NCI-H82 treated with DMSO at 0.1 percent for 48 hours (cell line): Measurements from ENCODE around the gene XIRP2.

Experiments used
- DNase-seq: peaks from one replicate; lab custom pipeline; 2025; ENCODE audit not compliant: unreplicated experiment; lab: John Stamatoyannopoulos, UW

XIRP2 gene

DNA sequence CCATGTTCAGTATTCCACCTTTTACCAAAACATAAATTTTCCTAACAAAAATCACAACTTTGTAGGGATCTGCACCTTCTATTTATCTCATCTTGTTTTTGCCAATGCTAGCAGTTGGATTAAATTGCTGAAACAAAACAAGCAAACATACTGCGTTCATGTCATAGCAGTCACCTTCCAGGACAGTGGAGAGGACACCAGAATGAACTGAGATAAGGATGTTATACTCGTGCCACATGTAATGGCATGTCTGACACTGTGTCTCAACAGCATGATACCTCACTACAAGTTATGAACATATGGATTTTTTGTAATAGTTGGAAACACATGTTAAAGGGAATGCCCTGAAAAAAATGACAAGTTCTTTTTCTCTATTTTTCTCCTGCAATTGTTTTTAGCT lies 245.3 kb downstream of the XIRP2 start:
- no peak for DNase-seq

DNA sequence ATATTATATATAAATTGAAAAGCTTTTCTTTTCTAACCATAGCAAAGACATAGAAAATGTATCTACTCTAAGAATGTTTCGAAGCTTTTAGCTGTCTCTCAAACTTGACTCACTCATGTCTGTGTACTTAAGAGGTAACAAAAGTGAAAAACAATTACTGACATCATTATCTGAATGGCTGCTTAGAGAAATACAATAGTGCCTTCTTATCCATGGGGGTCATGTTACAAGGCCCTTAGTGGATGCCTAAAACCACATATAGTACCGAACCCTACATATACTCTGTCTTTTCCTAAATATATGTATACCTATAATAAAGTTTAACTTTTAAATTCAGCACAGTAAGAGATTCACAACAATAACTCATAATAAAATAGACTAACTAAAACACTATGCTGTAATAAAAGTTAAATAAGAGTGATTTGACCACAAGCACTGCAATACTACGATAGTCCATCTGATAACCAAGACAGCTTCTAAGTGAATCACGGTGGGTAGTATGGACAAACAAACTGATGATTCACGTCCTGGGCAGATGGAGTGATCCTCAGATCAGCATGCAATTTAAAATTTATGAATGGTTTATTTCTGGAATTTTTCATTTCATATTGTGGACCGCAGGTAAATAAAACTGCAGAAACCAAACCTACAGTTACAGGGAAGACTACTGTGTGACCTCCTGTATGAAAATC lies 246.2 kb downstream of the XIRP2 start:
- no peak for DNase-seq

DNA sequence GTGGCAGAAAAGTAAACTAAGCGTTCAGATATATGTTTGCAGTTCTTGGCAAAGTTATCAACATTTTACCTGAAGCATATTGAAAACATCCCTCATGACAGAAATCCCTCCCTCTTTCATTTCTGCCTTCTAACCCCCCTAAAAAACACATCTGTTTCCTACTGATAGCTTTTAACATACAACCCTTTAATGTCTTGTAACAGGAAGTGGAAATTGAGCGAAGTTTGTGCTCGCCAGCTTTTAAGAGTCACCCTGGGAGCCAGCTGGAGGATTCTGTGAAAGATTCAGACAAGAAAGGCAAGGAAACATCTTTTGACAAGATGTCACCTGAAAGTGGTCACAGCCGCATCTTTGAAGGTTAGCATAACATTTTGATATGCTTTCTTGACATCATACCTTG lies 247.4 kb downstream of the XIRP2 start:
- no peak for DNase-seq

DNA sequence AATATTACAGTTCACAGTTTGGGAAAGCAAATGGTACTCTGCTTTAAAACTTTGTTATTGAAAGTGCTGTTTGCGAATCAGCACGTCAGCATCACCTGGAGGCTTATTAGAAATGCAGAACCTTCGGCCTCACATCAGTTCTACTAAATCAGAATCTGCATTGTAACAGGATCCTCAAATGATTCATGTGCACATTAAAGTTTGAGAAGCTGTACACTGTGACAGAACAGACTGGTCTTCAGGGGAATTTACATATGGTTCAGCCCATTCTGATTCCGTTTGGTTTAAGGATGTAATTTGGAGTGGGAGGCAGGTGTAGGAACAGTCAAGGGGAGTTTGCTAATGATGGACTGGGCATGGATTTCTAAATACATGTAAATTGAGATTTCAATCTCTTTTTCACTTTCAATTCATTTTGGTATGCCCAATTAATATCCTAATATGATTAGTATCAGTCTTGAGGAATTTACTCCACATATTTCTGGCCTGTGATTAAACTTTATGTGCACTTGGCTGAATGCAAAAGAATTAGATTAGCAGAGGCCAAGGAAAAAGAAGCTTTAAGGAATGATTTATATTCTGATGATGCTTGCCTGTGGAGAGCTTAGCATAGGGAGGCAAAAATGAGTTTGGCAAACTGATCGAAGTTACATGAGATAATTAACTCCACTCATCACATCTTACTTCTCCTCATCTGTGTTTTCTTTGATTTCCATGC lies 248.8 kb downstream of the XIRP2 start:
- no peak for DNase-seq

DNA sequence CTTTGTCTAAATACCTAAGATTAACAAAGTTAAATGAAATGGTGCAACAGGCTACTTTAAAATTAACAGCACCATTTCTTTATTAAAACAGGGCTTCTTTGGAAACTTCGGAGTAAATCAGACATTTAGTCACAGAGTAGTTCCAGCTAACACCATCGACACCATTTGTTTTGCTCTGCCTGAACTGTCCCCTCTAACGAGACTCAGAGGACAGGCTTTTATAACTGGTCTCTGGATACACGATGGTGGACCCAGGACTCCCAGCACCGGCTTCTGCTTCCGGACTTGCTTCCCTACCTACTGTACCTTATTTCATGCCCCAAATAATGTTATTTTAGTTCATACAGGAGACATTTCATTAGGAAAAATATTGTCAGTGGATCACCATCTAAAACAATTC lies 252.1 kb downstream of the XIRP2 start:
- DNase-seq, result no peak

DNA sequence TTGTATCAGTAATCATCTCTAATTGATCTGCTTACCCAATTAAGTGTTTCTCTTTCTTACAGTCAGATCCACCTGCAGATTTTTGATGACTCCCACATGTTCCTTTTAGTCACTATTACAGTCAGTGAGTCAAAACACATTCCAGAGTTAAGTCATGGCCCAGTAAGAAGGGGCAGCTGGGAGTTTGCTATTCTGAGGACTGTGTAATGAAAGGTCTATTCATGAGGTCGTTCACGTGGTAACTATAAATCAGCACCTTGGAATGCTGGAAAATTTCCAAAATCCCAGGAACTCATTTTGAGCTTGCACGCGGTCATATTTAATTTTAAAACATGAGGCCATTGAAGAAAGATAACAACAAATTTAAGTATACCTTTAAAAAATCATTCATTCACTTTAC lies 252.5 kb downstream of the XIRP2 start:
- no peak for DNase-seq

DNA sequence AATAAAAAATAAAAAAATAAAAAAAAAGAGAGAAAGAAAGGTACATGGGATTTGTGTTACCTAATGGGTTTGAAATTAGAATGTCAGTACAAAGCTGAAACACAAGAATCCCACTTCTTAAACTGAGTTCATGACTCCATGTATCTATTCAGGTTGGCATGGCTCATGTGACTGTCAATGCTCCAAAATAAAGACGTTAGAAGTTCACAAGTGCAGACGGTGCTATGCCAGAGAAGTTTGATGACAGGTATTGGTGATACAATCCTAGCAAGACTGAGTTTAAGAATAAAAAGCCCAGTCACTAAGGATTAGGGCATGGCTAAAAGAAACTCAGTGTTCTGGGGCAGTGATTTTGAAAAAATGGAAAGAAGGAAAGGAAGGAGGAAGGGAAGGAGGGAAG lies 254.3 kb downstream of the XIRP2 start:
- DNase-seq, result no peak

DNA sequence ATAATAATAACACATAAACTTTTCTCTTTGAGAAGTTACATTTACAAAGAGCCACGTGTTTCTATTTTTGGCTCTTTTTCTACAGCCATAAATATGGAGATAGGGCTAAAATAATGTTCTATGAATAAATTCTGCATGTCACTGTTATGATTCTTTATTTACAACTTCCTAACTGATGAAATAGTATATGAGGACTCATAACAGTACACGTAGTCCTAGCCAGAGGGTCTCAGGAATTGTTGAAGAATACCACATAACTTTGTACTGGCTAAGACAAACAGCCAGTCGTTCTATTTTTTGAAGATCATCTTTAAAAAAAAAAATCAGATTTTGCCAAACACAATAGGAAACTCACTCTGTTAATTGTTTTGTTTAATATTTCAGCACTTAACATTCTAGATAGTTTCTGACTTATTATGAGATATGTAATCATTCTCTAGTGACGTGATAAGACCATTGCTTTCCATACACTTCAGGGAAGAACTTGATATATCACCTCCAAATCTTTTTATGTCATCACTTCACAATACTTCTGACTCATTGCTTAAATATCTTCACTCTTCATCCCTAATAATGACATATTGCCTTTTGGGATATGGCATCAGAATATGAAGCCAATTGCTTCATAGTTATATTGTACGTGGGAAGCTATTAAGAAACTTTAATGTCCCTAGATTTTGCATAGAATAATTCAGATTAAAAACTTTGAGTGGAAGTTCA lies 256.1 kb downstream of the XIRP2 start:
- no peak for DNase-seq

DNA sequence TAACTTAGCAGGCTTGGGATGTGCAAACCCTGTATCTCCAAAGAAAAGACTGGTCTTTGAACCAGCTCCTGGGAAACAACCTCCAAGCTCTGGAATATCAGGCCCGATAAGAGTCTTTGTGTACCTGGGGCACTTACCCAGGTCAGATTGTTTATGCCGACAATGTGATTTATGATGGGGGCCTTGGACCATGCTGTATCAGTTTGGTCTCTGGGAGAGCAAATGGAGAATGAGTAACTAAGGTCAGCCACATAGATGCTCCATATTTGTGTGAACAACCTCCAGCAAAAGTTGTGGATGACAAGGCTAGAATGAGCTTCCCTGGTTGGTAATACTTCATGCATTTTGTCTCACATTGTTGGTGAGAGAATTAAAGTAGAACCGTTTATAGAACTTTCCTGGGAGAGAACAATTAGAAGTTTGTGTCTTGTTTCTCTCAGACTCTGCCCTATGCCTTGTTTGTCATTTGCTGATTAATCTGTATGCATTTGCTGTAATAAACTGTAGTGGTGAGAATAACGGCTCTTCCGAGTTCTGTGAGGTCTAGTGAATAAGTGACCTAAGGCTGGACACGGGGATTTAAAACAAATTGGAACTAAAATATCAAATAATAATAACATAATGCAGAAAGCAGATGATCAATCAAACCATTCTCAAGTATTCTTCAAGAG lies 259.1 kb downstream of the XIRP2 start:
- DNase-seq, result no peak

DNA sequence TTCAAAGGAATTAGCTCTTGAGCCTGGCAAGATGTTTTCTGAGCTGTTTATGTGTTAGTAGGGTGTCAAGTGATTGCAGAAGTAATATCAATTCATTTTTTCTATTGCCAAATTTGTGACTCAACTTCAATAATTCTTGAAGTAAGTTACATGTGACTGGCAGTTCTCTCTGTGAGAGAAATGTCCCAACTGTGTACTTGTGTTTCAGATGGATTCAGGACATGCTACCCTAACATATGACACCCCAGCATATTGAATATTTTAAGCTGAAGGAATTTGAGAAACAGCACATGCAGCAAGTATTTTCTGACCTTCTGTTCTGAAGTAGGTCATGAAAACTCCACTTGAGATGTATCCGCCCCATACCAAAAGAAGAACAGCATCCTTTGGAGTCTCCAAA lies 263.6 kb downstream of the XIRP2 start:
- DNase-seq, result no peak

DNA sequence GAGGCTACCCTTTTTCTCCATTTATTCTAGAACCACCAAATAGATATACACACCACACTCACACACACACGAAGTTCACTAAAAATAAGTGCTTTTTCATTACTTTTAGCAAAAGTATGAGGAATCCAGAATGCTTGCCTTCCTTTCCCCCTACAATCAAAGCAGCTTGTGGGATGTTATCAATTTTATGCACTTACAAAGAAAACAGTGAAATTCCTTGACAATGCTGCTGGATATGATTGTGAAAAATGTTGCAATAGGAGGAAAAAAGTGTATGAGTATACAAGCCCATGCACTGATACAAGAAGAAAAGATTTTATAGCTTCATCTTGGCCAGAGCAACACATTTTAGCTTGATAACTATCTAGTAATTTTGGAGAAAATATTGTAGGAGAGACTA lies 269.2 kb downstream of the XIRP2 start:
- DNase-seq, result no peak

DNA sequence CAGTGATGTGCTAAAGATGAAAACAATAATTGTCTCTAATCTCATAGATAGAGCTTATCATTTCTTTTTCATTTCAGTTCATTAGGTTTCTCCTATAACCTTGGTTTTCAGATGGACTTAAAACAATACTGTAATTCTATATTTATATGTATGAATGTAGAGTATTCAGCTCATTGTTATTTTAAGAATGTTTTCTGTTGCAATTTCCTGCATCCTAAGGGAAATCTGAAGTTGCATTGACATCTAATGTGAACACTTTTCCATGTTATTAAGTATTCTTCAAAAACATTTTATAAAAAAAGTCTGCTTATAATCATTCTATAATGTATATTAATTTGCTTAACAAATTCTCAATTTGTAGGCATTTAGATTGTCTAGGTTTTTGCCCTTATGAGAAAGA lies 288.9 kb downstream of the XIRP2 start:
- DNase-seq, result no peak

DNA sequence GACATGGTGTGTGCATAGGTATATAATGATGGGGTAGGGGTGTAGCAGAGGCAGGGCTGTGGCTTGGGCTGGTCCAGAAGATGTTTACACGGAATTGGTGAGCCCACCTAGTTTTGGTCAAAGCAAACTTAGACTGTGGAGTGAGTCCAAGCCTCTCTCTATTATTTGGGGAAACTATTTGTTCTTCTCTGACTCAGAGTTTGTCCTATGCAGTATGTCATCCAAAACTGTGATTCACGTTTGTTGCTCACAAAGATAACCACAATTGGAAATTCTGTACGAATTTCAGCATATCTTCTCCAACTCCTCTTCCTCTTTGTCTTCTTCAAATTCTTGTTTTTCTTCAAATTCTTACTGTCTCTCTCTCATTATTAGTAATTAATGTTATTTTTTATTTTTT lies 292.9 kb downstream of the XIRP2 start:
- DNase-seq, result no peak

DNA sequence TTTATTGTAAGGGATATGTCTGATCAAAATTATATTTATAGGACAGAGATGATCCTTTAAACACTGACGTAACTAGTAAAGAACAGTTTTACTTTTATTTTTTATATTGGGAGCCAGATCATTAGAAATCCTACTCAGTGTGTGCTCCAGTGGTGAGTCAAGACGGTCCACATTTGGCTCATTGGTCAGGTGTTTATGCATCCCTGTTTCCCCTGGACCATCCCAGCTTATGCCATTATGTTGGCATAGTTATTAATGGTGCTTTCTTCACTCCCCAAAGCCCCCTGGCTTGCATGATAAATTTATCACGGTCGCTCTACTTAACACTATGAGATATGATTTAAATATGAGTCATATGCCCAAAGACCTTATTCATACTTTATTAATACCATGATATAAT lies 293.4 kb downstream of the XIRP2 start:
- no peak for DNase-seq

DNA sequence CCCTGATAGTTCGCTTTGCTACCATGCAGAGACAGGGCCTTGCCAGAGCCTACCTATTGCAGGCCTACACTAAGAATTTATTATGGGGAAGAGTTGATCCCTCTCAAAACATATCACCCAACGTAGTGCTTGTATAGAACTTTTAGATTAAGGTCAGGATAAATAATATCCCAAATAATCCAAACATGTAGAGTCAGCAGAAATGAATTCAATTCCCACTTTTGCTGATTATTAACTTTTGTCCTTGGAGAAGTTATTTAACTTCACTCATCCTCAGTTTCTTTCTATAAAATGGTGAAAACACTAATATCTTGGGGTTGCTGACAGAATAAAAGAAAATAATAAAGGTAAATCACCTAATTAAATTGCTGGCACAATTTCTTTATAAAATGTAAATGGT lies 294.1 kb downstream of the XIRP2 start:
- no peak for DNase-seq

DNA sequence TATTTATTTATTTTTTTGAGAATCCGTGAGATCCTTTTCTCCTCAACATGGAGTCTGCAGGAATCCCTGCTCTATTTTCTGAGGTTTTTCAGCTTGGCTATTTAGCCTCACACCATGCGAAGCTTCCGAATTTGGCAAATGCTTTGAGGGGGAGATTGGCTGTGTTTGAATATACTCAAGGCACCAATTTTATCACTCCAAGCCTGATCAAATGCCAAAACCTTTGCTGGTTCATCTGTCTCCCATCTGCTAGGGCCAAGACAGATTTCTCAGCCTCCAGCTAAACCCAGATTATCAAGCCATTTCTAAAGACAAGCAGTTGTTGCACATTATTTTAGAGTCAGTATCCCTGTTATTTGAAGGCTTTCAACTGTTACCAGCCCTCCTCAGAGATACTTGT lies 295.7 kb downstream of the XIRP2 start:
- DNase-seq, result peak; percentile 59

DNA sequence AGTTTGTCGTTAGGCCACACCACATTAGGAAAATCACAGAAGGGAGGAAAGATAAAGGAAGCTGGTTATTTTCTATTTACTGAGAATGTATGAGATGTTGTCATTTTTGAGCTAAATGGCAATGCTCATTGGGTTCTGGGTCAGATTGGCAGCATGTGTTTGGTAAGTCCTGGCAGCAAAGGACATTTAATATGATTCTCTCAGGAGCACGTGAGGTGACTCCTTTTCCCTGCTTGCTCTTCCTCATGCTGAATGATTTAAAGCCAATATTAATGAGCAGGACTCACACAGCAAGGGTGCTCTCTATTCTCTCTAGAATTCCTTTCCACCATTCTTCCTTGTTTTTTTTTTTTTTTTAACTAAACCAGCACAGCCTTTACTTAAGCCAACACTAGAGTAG lies 298.2 kb downstream of the XIRP2 start:
- DNase-seq, result no peak

DNA sequence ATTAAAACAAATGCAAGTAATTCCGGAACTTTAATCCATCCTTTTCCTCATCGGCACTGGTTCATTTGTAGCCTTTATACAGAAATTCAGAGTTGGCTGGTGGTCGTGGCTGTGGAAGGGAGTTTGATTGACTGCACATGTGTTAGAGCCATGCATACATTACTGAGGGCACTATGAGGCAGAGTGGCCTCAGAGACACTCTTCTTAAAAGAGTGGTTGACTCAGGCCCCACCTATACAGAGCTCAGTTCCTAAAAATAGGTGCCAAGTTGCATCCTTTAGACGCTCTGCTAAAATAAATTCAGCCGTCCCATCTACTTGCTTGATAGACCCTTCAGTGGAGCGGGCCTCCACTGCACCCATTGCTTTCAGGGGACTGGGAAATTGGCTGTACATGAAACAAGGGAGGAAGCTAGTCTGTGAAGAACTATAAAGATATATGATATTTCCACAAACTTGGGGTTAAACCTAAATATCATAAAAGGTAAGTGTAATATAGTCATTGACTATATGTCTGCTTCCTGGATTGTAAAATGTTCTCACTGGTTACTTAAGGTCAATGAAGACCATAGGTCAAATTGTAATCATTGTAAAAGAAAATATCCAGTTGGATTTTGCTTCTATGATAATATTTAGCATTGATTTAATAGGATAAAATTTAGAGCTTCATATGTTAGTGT lies 298.9 kb downstream of the XIRP2 start:
- DNase-seq, result no peak

DNA sequence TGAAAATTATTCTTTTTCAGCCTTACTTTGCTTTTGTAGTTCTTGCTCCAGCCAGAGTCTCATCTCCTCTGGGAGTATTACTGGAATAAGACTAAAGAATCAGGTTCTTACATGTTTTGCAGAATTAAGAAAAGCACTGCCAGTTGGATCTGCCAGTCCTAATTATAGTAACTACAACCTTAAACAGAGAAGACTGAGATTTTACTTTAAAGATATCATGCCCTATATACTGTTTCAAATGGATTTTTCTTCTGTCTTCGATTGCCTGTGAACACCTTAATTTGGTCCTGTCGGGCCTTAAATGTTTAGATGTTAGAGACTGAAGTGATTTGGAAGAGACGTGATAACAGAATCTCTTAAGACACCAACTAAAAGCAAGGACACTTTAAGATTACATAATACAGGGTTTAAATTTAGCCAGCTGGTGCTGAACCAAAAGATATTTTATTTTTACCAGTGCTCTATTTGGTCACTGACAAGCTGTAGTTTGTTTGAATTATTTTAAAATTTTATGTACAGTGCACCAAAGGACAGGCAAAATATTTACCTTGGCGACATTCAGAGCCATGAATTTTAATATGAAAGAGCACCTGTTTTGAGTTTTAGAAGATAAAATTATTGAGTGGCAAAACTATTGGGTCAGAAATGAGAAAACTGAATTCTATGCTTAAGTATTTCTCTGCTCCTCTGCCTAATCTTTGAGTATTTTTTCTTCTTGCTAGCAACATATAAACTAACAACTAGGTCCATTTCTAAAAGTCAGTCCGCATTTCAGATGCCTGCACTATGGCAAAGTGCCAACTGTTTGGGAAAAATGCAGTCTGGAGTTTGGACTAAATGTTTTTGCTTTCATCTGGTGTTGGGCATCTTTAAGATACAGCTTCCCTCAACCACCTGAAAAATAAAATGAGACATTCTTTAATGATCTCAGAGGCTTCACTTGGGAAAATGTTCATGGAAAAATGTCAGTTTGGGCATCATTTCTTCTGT lies 300.0 kb downstream of the XIRP2 start:
- no peak for DNase-seq

DNA sequence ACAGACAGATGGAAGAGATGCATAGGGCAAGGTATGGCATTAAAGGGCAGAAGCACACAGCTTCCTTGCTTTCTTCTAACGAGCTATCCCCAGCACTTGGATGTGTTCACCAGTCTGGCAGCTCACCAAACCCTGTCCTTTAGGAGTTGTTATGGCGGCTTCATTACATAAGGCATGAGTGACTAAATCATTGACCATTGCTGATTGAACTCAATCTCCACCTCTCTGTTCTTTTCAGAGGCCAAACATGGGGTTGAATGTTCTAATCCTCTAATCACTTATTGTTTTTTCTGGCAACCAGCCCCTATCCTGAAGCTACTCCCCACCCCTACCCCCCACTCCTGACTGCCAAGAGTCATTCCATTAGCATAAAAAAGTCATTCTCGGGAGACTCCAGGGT lies 301.8 kb downstream of the XIRP2 start:
- no peak for DNase-seq
